ENCODE measurements around the gene ATP5ME. TPM values are rescaled to one million over a fixed set of nuclear protein-coding genes. Genes with fewer than 3 reads are reported as not detected.

ATP5ME gene
- total RNA-seq, 1 donor from 2014 or later: 255 TPM

DNA sequence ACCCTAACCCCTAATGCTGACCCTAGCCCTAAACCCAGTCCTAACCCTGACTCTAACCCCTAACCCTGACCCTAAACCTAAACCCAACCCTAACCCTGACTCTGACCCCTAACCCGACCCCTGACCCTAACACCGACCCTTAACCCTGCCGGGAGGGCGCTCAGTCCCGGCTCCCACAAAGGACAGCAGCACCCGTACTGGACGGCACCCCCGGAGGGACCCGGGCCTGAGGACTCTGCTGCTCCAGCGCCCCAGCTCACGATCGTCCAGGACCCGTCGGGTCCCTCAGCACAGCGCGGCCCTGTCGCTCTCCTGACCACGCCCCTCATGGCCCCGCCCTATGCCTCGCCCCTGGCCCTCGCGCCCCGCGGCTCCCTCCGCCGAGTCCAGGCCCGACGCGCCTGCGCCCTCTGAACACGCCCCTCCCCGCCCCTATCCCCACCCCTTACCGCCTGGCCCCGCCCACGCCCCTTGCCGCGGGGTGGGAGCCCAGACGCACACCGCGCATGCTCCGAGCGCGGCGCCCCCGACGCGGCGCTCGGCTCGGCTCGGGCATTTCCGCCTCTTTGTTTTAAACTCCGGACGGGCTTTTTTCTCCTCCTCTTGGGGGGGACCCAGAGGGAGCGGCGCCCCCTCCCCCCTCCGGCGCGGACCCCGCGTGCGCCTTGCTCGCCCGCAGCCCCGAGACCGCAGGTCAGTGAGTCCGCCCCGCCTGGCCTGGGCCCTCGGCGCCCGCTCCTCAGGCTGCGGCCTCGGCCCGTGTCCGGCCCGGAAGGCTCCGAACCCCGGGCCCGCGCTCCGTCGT lies 31.4 kb upstream of the ATP5ME start, which contains the start of gene PCGF3:
Gene PCGF3 (plus strand): TSS at position 555 of the 805 bp plus-strand sequence. CDS start 27,849 bp downstream, outside the sequence.
- Histone ChIP-seq H3K27me3 (ENCODE audit: insufficient read depth, low read length) (no peaks in the 10 kb centered on the region), H2AFZ (ENCODE audit: low read depth, low read length) (peak within 1 kb of the TSS; percentile 60), H3K79me2 (ENCODE audit: insufficient read depth, low read length) (peaks cover 43% of the 10 kb centered on the region), H3K4me1 (ENCODE audit: insufficient read depth, low read length) (peaks cover 10% of the 10 kb centered on the region), H3K36me3 (ENCODE audit: insufficient read depth, low read length) (peaks cover 2% of the 10 kb centered on the region), H3K4me2 (ENCODE audit: low read length) (peak within 1 kb of the TSS; percentile 94), H3K9me3 (ENCODE audit: insufficient read depth, low read depth, low read length) (no peaks in the 10 kb centered on the region), H3K27ac (ENCODE audit: low read depth, low read length) (peak within 1 kb of the TSS; percentile 89), H3K4me3 (ENCODE audit: insufficient read depth, low read depth, low read length) (peak within 1 kb of the TSS; percentile 90), H3K9ac (ENCODE audit: low read length) (peak within 1 kb of the TSS; percentile 98), H4K20me1 (ENCODE audit: insufficient read depth, low read length) (peaks cover 33% of the 10 kb centered on the region)
- H3K27me3 Mint-ChIP-seq (ENCODE audit: low read depth, unreplicated experiment): peaks cover 3% of the 10 kb centered on the region
- H3K27ac Mint-ChIP-seq (ENCODE audit: unreplicated experiment): no peak within 1 kb of the TSS
- no peak for TF ChIP-seq EZH2 (IDR thresholded peaks at IDR 0.05; ENCODE audit: insufficient read depth, low read length)
- TF ChIP-seq, protein P1, sequence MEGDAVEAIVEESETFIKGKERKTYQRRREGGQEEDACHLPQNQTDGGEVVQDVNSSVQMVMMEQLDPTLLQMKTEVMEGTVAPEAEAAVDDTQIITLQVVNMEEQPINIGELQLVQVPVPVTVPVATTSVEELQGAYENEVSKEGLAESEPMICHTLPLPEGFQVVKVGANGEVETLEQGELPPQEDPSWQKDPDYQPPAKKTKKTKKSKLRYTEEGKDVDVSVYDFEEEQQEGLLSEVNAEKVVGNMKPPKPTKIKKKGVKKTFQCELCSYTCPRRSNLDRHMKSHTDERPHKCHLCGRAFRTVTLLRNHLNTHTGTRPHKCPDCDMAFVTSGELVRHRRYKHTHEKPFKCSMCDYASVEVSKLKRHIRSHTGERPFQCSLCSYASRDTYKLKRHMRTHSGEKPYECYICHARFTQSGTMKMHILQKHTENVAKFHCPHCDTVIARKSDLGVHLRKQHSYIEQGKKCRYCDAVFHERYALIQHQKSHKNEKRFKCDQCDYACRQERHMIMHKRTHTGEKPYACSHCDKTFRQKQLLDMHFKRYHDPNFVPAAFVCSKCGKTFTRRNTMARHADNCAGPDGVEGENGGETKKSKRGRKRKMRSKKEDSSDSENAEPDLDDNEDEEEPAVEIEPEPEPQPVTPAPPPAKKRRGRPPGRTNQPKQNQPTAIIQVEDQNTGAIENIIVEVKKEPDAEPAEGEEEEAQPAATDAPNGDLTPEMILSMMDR (IDR thresholded peaks at IDR 0.05; ENCODE audit: insufficient read depth, low read depth, low read length): no peak
- peaks cover 2% of the 10 kb centered on the region for H3K9me3 Mint-ChIP-seq (ENCODE audit: unreplicated experiment)
- DNase-seq (ENCODE audit: low read depth) (peak; percentile 81), FAIRE-seq (no peak)
- peak within 1 kb of the TSS; percentile 74 for H3K4me3 Mint-ChIP-seq (ENCODE audit: unreplicated experiment)
- peaks cover 13% of the 10 kb centered on the region for H3K4me1 Mint-ChIP-seq (ENCODE audit: low read depth, unreplicated experiment)
- H3K36me3 Mint-ChIP-seq (ENCODE audit: low read depth, unreplicated experiment): peaks cover 3% of the 10 kb centered on the region

DNA sequence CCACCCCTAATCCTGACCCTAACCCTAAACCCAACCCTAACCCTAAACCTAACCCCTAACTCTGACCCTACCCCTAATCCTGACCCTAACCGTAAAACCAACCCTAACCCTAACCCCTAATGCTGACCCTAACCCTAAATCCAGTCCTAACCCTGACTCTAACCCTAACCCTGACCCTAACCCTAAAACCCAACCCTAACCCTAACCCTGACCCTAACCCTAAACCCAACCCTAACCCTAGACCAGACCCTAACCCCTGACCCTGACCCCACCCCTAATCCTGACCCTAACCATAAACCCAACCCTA lies 30.8 kb upstream of the ATP5ME start:
- Histone ChIP-seq H3K27me3 (ENCODE audit: insufficient read depth, low read length) (no peaks in the 10 kb centered on the region), H3K27ac (ENCODE audit: low read depth, low read length) (no peak overlapping the region), H3K4me1 (ENCODE audit: insufficient read depth, low read length) (peaks cover 10% of the 10 kb centered on the region), H2AFZ (ENCODE audit: low read depth, low read length) (peak overlapping the region; percentile 53), H3K9me3 (ENCODE audit: insufficient read depth, low read depth, low read length) (no peaks in the 10 kb centered on the region), H3K36me3 (ENCODE audit: insufficient read depth, low read length) (peaks cover 2% of the 10 kb centered on the region), H3K4me3 (ENCODE audit: insufficient read depth, low read depth, low read length) (no peak overlapping the region), H4K20me1 (ENCODE audit: insufficient read depth, low read length) (peaks cover 28% of the 10 kb centered on the region), H3K79me2 (ENCODE audit: insufficient read depth, low read length) (peaks cover 38% of the 10 kb centered on the region), H3K4me2 (ENCODE audit: low read length) (peak overlapping the region; percentile 94), H3K9ac (ENCODE audit: low read length) (peak overlapping the region; percentile 55)
- H3K4me3 Mint-ChIP-seq (ENCODE audit: unreplicated experiment): no peak overlapping the region
- TF ChIP-seq, protein P1 (IDR thresholded peaks at IDR 0.05; ENCODE audit: insufficient read depth, low read depth, low read length): no peak
- no peak for TF ChIP-seq EZH2 (IDR thresholded peaks at IDR 0.05; ENCODE audit: insufficient read depth, low read length)
- peaks cover 6% of the 10 kb centered on the region for H3K36me3 Mint-ChIP-seq (ENCODE audit: low read depth, unreplicated experiment)
- peaks cover 2% of the 10 kb centered on the region for H3K9me3 Mint-ChIP-seq (ENCODE audit: unreplicated experiment)
- FAIRE-seq (no peak), DNase-seq (ENCODE audit: low read depth) (no peak)
- peaks cover 13% of the 10 kb centered on the region for H3K4me1 Mint-ChIP-seq (ENCODE audit: low read depth, unreplicated experiment)
- H3K27me3 Mint-ChIP-seq (ENCODE audit: low read depth, unreplicated experiment): peaks cover 3% of the 10 kb centered on the region
- H3K27ac Mint-ChIP-seq (ENCODE audit: unreplicated experiment): no peak overlapping the region

All from astrocyte (in vitro differentiated cells and primary cell).